Inferior parietal cortex (tissue), 1 donor: ENCODE data around the gene PFKFB3.
"Not testable (repeated sequence)": the region's sequence is repeated elsewhere in the genome, so short reads cannot be mapped to it uniquely, and the experiment has no call there.

ENCODE experiments used
- DNase-seq: peaks from one replicate; pipeline ENCODE4 v3.0.0-alpha.2; 2016; ENCODE audit errors: extremely low spot score

PFKFB3 gene

GRCh38 chr10:6202098-6202683, 541 bp upstream of the PFKFB3 start:
- no peak for DNase-seq

- no peak for DNase-seq
Measured at GRCh38 chr10:6203331-6204062, 765 bp downstream of the PFKFB3 start.

- DNase-seq: no peak
Measured at GRCh38 chr10:6204063-6204340, 1.3 kb downstream of the PFKFB3 start.

GRCh38 chr10:6204341-6205191, 1.8 kb downstream of the PFKFB3 start:
- no peak for DNase-seq

GRCh38 chr10:6206486-6206885, 3.8 kb downstream of the PFKFB3 start:
- DNase-seq: not testable (repeated sequence)

- no peak for DNase-seq
Measured at GRCh38 chr10:6207658-6208057, 4.9 kb downstream of the PFKFB3 start.

- DNase-seq: no peak
Measured at GRCh38 chr10:6208799-6209235, 6.1 kb downstream of the PFKFB3 start.

GRCh38 chr10:6211341-6211670, 8.6 kb downstream of the PFKFB3 start:
- no peak for DNase-seq

- peak; percentile 63 for DNase-seq
Measured at GRCh38 chr10:6211671-6212635, 9.2 kb downstream of the PFKFB3 start.

- DNase-seq: no peak
Measured at GRCh38 chr10:6212806-6213205, 10.1 kb downstream of the PFKFB3 start.

- no peak for DNase-seq
Measured at GRCh38 chr10:6213257-6213905, 10.6 kb downstream of the PFKFB3 start.

- no peak for DNase-seq
Measured at GRCh38 chr10:6213908-6214307, 11.2 kb downstream of the PFKFB3 start.

- DNase-seq: no peak
Measured at GRCh38 chr10:6214612-6215011, 11.9 kb downstream of the PFKFB3 start.

GRCh38 chr10:6215241-6215640, 12.5 kb downstream of the PFKFB3 start:
- DNase-seq: no peak

- DNase-seq: no peak
Measured at GRCh38 chr10:6215683-6216484, 13.2 kb downstream of the PFKFB3 start.

- DNase-seq: no peak
Measured at GRCh38 chr10:6216916-6217315, 14.2 kb downstream of the PFKFB3 start.

- no peak for DNase-seq
Measured at GRCh38 chr10:6217611-6218010, 14.9 kb downstream of the PFKFB3 start.

GRCh38 chr10:6218692-6219493, 16.2 kb downstream of the PFKFB3 start:
- DNase-seq: no peak

GRCh38 chr10:6219494-6219836, 16.7 kb downstream of the PFKFB3 start:
- DNase-seq: no peak
